DND-41 (cell line): ENCODE results near the gene TYW1.

ENCODE experiments used
- EZH2 ChIP-seq: IDR thresholded peaks from 3 replicates; pipeline ENCODE4 v1.6.1; 2012; ENCODE audit warnings: borderline replicate concordance, low read depth, mild to moderate bottlenecking, moderate library complexity, low read length, inconsistent platforms; ENCODE audit not compliant: severe bottlenecking
- TF ChIP-seq, protein P1 (sequence below): IDR thresholded peaks from 2 replicates; pipeline ENCODE4 v1.5.1; 2012; ENCODE audit warnings: borderline replicate concordance, low read length, moderate library complexity, mild to moderate bottlenecking; ENCODE audit not compliant: poor library complexity, severe bottlenecking; ENCODE audit errors: extremely low read depth

DNA sequence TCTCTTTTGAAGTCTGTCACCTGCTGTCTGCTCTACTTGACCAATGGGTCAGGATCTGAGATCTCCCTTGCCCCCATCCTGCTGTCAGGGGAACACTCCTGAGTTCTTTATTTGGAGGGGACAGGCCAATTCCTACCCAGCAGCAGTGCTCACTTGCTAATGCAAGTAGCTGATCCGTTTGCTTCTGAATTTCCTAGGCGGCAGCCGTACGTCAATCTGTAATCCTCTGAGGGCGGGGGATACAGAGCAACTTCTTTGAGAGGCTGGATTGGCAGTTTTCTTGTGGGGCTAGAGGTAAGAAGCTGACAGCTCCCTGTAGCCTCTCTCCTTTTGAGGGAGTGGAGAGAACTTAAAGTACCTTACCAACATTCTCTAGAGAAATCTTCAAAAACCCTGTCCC is 36.6 kb downstream of the TYW1 start:
- TF ChIP-seq EZH2 = no peak
- TF ChIP-seq, protein P1, sequence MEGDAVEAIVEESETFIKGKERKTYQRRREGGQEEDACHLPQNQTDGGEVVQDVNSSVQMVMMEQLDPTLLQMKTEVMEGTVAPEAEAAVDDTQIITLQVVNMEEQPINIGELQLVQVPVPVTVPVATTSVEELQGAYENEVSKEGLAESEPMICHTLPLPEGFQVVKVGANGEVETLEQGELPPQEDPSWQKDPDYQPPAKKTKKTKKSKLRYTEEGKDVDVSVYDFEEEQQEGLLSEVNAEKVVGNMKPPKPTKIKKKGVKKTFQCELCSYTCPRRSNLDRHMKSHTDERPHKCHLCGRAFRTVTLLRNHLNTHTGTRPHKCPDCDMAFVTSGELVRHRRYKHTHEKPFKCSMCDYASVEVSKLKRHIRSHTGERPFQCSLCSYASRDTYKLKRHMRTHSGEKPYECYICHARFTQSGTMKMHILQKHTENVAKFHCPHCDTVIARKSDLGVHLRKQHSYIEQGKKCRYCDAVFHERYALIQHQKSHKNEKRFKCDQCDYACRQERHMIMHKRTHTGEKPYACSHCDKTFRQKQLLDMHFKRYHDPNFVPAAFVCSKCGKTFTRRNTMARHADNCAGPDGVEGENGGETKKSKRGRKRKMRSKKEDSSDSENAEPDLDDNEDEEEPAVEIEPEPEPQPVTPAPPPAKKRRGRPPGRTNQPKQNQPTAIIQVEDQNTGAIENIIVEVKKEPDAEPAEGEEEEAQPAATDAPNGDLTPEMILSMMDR = no peak
